ENCODE data around the gene CASTOR1. TPM values are rescaled to one million over a fixed set of nuclear protein-coding genes. Genes with fewer than 3 reads are reported as not detected.

Gene CASTOR1
- total and polyA plus RNA-seq, 2 donors (not counting 3 experiments of a cell fraction or from before 2014, with no cell fraction given) = 8.1 to 26.8 TPM

- no peaks in the 10 kb centered on the region for H3K27me3 ChIP-seq (ENCODE audit: control insufficient read depth in 2 of 2, insufficient read depth in 2 of 2, low read length in 2 of 2)
- H3K9ac ChIP-seq (replicated peaks; ENCODE audit: extremely low read depth, insufficient read depth, low read length) = no peak overlapping the region
- TF ChIP-seq MAX (IDR thresholded peaks at IDR 0.05; ENCODE audit: insufficient read depth, insufficient read length) = no peak
- no peak for TF ChIP-seq GATA2 (IDR thresholded peaks at IDR 0.05; ENCODE audit: insufficient read depth, insufficient read length, low read depth, low read length)
- TF ChIP-seq POLR2A (IDR thresholded peaks at IDR 0.05; ENCODE audit: low read depth, low read length) = peak; percentile 55
- no peak for TF ChIP-seq FOS (IDR thresholded peaks at IDR 0.05; ENCODE audit: borderline replicate concordance, insufficient read depth, low read length)
- TF ChIP-seq CTCF (IDR thresholded peaks at IDR 0.05; ENCODE audit: extremely low read depth in 1 of 2, insufficient read depth in 1 of 2, low read depth in 1 of 2, low read length in 2 of 2) = peak; percentile 61 to 70
- no peaks in the 10 kb centered on the region for H3K9me3 ChIP-seq (replicated peaks; ENCODE audit: control insufficient read depth, insufficient read depth, low read length)
- POLR2A ChIA-PET = interaction anchor here (0.7 to 2.1 kb wide), 6 partner anchors 10 to 136 kb away, joined by 3 to 7 read pairs (median 5); partner anchors contain the start of genes CCDC157, RNF215, SF3A1 and TBC1D10A
- no peaks in the 10 kb centered on the region for H3K79me2 ChIP-seq (ENCODE audit: control insufficient read depth, insufficient read depth, low read length)
- dilution Hi-C loops (cut with MboI; ENCODE audit: extremely low pct_ligation_motif_present, low sequenced_read_pairs) = no loop called here
- peaks cover 28% of the 10 kb centered on the region for H3K4me1 ChIP-seq (ENCODE audit: control insufficient read depth, extremely low read depth, insufficient read depth, low read length)
- no peak overlapping the region for H3K4me3 ChIP-seq (replicated peaks in 1 of 3; ENCODE audit: insufficient read depth in 1 of 3, low read depth in 1 of 3, low read length in 3 of 3)
- DNase-seq (ENCODE audit: low read depth, low spot score) = peak; percentile 94
- no peak overlapping the region for H2AFZ ChIP-seq (ENCODE audit: low read depth, low read length)
- peak; percentile 96 for FAIRE-seq
- CTCF ChIA-PET = interaction anchor here (0.7 to 4.4 kb wide), 51 partner anchors 9 to 467 kb away, joined by 3 to 164 read pairs (median 5); partner anchors contain the start of genes CCDC157, MTFP1, RNF215 and SEC14L2
- peaks cover 0 to 8% of the 10 kb centered on the region in 2 experiments for H3K36me3 ChIP-seq (ENCODE audit: control insufficient read depth in 2 of 2, extremely low read depth in 1 of 2, insufficient read depth in 2 of 2, low read length in 2 of 2)
- no peaks in the 10 kb centered on the region for H4K20me1 ChIP-seq (replicated peaks; ENCODE audit: control insufficient read depth, extremely low read depth, insufficient read depth, low read length)
- H3K4me2 ChIP-seq (ENCODE audit: insufficient read depth, low read length) = no peak overlapping the region
- no peak overlapping the region for H3K27ac ChIP-seq (ENCODE audit: insufficient read depth, low read depth, low read length)
- intact Hi-C loops (cut with micrococcal nuclease) = loop anchor here (1.0 kb wide), 7 partner anchors 10 to 197 kb away; partner anchors contain the start of genes RNF215 and SF3A1
- BruUV-seq (replicated peaks) = no TSS peak
- H3K9me1 ChIP-seq (replicated peaks; ENCODE audit: control insufficient read depth, extremely low read depth, insufficient read depth, low read length) = no peaks in the 10 kb centered on the region
These were observed 1.5 kb downstream of the CASTOR1 start for GRCh38 chr22:30287648-30288418.

Measured in endothelial cell of umbilical vein (primary cell).